HepG2 (cell line): Measurements from ENCODE around the gene IVD. TPM values are rescaled to one million over a fixed set of nuclear protein-coding genes. Genes with fewer than 3 reads are reported as not detected.

Source experiments
- CENPX ChIP-seq: sonication (generic); formaldehyde crosslinking; IDR thresholded peaks from 2 replicates; pipeline ENCODE4 v1.9.0; 2021; ENCODE audit warnings: mild to moderate bottlenecking, missing genetic modification reagents, moderate library complexity
- FOSL2 ChIP-seq: sonication (generic); formaldehyde crosslinking; IDR thresholded peaks from 2 replicates; pipeline ENCODE4 v1.4.0; 2020; ENCODE audit warnings: missing genetic modification reagents
- GZF1 ChIP-seq: sonication (generic); formaldehyde crosslinking; IDR thresholded peaks from 2 replicates; pipeline ENCODE4 v1.5.1; 2020; ENCODE audit warnings: mild to moderate bottlenecking, missing genetic modification reagents
- HOXA5 ChIP-seq: sonication (generic); formaldehyde crosslinking; IDR thresholded peaks from 2 replicates; pipeline ENCODE4 v1.4.0; 2020; ENCODE audit warnings: missing genetic modification reagents
- HOXD1 ChIP-seq: sonication (generic); formaldehyde crosslinking; IDR thresholded peaks from 2 replicates; pipeline ENCODE4 v1.5.0; 2020; ENCODE audit warnings: missing genetic modification reagents
- KDM3A ChIP-seq: IDR thresholded peaks from 2 replicates; pipeline ENCODE4 v1.6.1; 2018; ENCODE audit warnings: low read depth, missing compliant biosample characterization
- KDM4B ChIP-seq: sonication (generic); formaldehyde crosslinking; IDR thresholded peaks from 2 replicates; pipeline ENCODE4 v1.4.0; 2020; ENCODE audit warnings: missing genetic modification reagents
- LCORL ChIP-seq, 2 experiments: fragments of 450-650 bp in 1 of 2; sonication (generic) in 1 of 2; formaldehyde crosslinking in 1 of 2; IDR thresholded peaks; 2 replicates each; pipeline versions ENCODE4 v1.5.0 to v1.6.1; 2017 to 2020; ENCODE audit warnings: antibody characterized with exemption in 1 of 2, missing genetic modification reagents in 1 of 2
- MXI1 ChIP-seq: IDR thresholded peaks from 3 replicates; pipeline ENCODE4 v1.6.1; 2012; ENCODE audit warnings: low read depth, low read length, inconsistent platforms, borderline replicate concordance
- NAIF1 ChIP-seq: sonication (generic); formaldehyde crosslinking; IDR thresholded peaks from 2 replicates; pipeline ENCODE4 v1.5.0; 2020; ENCODE audit warnings: mild to moderate bottlenecking, missing genetic modification reagents, borderline replicate concordance
- NFATC3 ChIP-seq: sonication (generic); formaldehyde crosslinking; IDR thresholded peaks from 2 replicates; pipeline ENCODE4 v1.5.1; 2020; ENCODE audit warnings: mild to moderate bottlenecking, missing genetic modification reagents
- SAP130 ChIP-seq: IDR thresholded peaks from 2 replicates; pipeline ENCODE4 v1.6.1; 2016; ENCODE audit warnings: low read depth
- SMAD1 ChIP-seq: sonication (generic); formaldehyde crosslinking; IDR thresholded peaks from 2 replicates; pipeline ENCODE4 v1.4.0; 2020; ENCODE audit warnings: missing genetic modification reagents, low read depth, mild to moderate bottlenecking, borderline replicate concordance
- SP4 ChIP-seq: sonication (generic); formaldehyde crosslinking; IDR thresholded peaks from 2 replicates; pipeline ENCODE4 v1.8.1; 2023; ENCODE audit warnings: mild to moderate bottlenecking, missing genetic modification reagents
- TEAD3 ChIP-seq: optimal IDR thresholded peaks from 2 replicates; pipeline ENCODE3; 2016; ENCODE audit warnings: borderline replicate concordance
- ZBTB1 ChIP-seq: sonication (generic); formaldehyde crosslinking; IDR thresholded peaks from 2 replicates; pipeline ENCODE4 v1.4.0; 2020; ENCODE audit warnings: missing genetic modification reagents, borderline replicate concordance
- ZBTB38 ChIP-seq: sonication (generic); formaldehyde crosslinking; IDR thresholded peaks from 2 replicates; pipeline ENCODE4 v1.5.1; 2020; ENCODE audit warnings: mild to moderate bottlenecking, missing genetic modification reagents
- ZC3H13 ChIP-seq: sonication (generic); formaldehyde crosslinking; IDR thresholded peaks from 2 replicates; pipeline ENCODE4 v1.8.1; 2023; ENCODE audit warnings: mild to moderate bottlenecking, missing genetic modification reagents, moderate library complexity
- ZNF296 ChIP-seq: sonication (generic); formaldehyde crosslinking; conservative IDR thresholded peaks from 2 replicates; pipeline ENCODE4 v1.5.0; 2020; ENCODE audit warnings: mild to moderate bottlenecking, missing genetic modification reagents
- ZNF570 ChIP-seq: sonication (generic); formaldehyde crosslinking; IDR thresholded peaks from 2 replicates; pipeline ENCODE4 v1.4.0; 2020; ENCODE audit warnings: mild to moderate bottlenecking, missing genetic modification reagents, borderline replicate concordance
- ZNF598 ChIP-seq: sonication (generic); formaldehyde crosslinking; IDR thresholded peaks from 2 replicates; pipeline ENCODE4 v1.5.1; 2020; ENCODE audit warnings: mild to moderate bottlenecking, missing genetic modification reagents, borderline replicate concordance
- ZNF609 ChIP-seq: sonication (generic); formaldehyde crosslinking; IDR thresholded peaks from 2 replicates; pipeline ENCODE4 v1.4.0; 2020; ENCODE audit warnings: mild to moderate bottlenecking, missing genetic modification reagents, borderline replicate concordance
- ZNF724P ChIP-seq: sonication (generic); formaldehyde crosslinking; IDR thresholded peaks from 2 replicates; pipeline ENCODE4 v1.8.0; 2022; ENCODE audit warnings: missing genetic modification reagents, borderline replicate concordance
- polyA plus RNA-seq, 8 experiments: library from polyadenylated mRNA; depleted of rRNA in 3 of 8; stranded (reverse) in 7 of 8; unstranded in 1 of 8; fragments of >200 nt; fragmentation: Illumina TruSeq in 4 of 8; extraction: Trizol in 4 of 8; gene quantifications; 2 replicates each; pipeline versions ENCODE4 v1.2.1 to v1.2.3, GENCODE V29; 2011 to 2016; ENCODE audit warnings: low read depth in 4 of 8, missing spikeins in 1 of 8, mixed read lengths in 1 of 8; ENCODE audit not compliant: insufficient read depth in 1 of 8
- total RNA-seq, 5 experiments: library from RNA; depleted of rRNA; stranded (reverse); fragments of >200 nt; fragmentation: Illumina TruSeq; extraction: Trizol; gene quantifications; 2 replicates each; pipeline ENCODE4 v1.2.3, GENCODE V29; 2016; ENCODE audit warnings: low read depth in 1 of 5
- TF ChIP-seq, protein P1 (sequence below): IDR thresholded peaks from 2 replicates; pipeline ENCODE4 v1.6.1; 2012; ENCODE audit warnings: inconsistent platforms

The IVD gene
- total and polyA plus RNA-seq, 2 of the 13 experiments (the other 11 are each of a cell fraction or from before 2014, with no cell fraction given), result 48.0 to 53.9 TPM

DNA sequence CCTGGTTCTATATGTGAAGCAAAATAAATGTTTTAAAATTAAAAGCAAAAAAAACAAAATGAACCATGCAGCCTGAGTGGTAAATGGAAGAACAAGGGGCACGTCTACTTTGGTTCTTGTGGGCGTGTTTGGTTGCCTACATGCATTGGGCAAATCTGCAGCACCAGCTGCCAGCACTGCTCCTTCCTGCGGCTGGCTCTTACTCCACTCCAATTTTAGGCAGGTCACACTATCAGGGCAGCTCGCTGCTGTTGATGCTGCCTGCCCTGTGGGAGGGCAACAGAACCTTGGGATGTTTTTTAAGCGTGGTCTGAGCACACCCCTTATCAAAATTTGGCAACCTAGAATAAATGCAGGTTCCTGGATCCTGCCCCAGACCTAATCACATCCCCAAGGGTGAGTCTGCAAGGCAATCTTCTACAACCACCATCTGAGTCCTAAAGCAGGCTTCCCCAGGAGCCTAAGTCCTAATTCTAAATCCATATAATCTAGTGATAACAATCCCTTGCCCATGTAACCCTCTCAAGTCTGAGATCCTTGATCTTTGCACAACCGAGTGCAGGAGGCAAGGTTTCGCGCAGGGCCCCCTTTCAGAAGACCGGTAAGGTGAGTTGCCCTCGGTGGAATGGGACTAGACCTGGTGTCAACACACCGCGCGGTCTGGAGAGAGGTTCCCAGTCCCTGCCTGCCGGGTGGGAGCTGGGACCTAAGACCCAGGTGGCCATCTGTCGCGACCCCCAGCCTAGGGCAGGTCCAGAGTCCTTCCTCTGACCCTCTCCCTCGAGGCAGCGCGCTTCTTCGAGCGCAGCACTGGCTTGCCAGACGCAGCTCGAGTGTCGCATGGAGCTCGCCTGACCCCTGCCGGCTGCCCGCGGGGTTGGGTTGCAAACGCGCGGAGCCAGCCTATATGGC is 15.9 kb downstream of the IVD start (continued):
- 0 out of 2 replicates have a peak, but pooled peaks have one; percentile 66 for TF ChIP-seq KDM3A (CRISPR knock-in tag)
- peak; percentile 37; the same call in 1 of the 2 replicates for TF ChIP-seq FOSL2 (CRISPR knock-in tag)
- TF ChIP-seq ZNF570 (CRISPR knock-in tag), result no peak
- no peak for TF ChIP-seq ZBTB1
- TF ChIP-seq ZNF598 (CRISPR knock-in tag), result 0 out of 2 replicates have a peak, but pooled peaks have one; percentile 52
- no peak for TF ChIP-seq GZF1
- peak; percentile 51 for TF ChIP-seq ZBTB38 (CRISPR knock-in tag)
- TF ChIP-seq, protein P1, sequence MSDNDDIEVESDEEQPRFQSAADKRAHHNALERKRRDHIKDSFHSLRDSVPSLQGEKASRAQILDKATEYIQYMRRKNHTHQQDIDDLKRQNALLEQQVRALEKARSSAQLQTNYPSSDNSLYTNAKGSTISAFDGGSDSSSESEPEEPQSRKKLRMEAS, result peak; percentile 56; the same call in 1 of the 2 replicates
- 0 out of 2 replicates have a peak, but pooled peaks have one; percentile 25 for TF ChIP-seq HOXD1 (CRISPR knock-in tag)
- peak; percentile 52; the same call in 1 of the 2 replicates for TF ChIP-seq SMAD1 (CRISPR knock-in tag)
- no peak for TF ChIP-seq HOXA5 (CRISPR knock-in tag)
- TF ChIP-seq ZC3H13 (CRISPR knock-in tag), result 0 out of 2 replicates have a peak, but pooled peaks have one; percentile 17
- TF ChIP-seq ZNF296, result no peak
- no peak for TF ChIP-seq NAIF1 (CRISPR knock-in tag)
- no peak for TF ChIP-seq SP4 (CRISPR knock-in tag)
- TF ChIP-seq LCORL (IDR thresholded peaks at IDR 0.05), result no peak
- peak; percentile 65; the same call in 1 of the 2 replicates for TF ChIP-seq LCORL (CRISPR knock-in tag; IDR thresholded peaks at IDR 0.05)
- TF ChIP-seq ZNF724P (CRISPR knock-in tag), result no peak
- peak; percentile 30 for TF ChIP-seq TEAD3
- TF ChIP-seq NFATC3, result no peak
- no peak for TF ChIP-seq CENPX (CRISPR knock-in tag)
- TF ChIP-seq KDM4B (CRISPR knock-in tag), result 0 out of 2 replicates have a peak, but pooled peaks have one; percentile 19
- TF ChIP-seq ZNF609, result no peak
- TF ChIP-seq MXI1, result 0 out of 3 replicates have a peak, but pooled peaks have one; percentile 18
- TF ChIP-seq SAP130 (CRISPR knock-in tag), result peak; percentile 35; the same call in 1 of the 2 replicates
